K562 (cell line): ENCODE results near the gene ADGRB3. TPM values are rescaled to one million over a fixed set of nuclear protein-coding genes. Genes with fewer than 3 reads are reported as not detected.

Experiments used
- ATAC-seq: fragments of 200-7000 bp; cut with Tn5 transposase; 3 replicates; pipeline ENCODE4 v1.9.1; 2020; ENCODE audit warnings: moderate library complexity
- BruUV-seq: library from RNA; stranded (reverse); fragments of 400-500 nt; replicated peaks from 2 replicates; lab custom pipeline; 2021; lab: Mats Ljungman, UMichigan
- CTCF ChIA-PET: fragments of 300-600 bp; formaldehyde crosslinking; extraction: SDS; loops from one replicate; lab custom pipeline; 2021; ENCODE audit warnings: low intra/inter-chr PET ratio; lab: Yijun Ruan, JAX
- POLR2A ChIA-PET: fragments of 300-600, 350-650 bp; sonication (Branson Sonifier 250); formaldehyde crosslinking; extraction: SDS; loops from one replicate; lab custom pipeline; 2021; ENCODE audit warnings: antibody characterized with exemption, inconsistent platforms; lab: Yijun Ruan, JAX
- DNase-seq, 4 experiments: peaks; one replicate each; pipeline versions ENCODE4 v3.0.0 to v3.0.0-alpha.2; 2011 to 2018; ENCODE audit warnings: low spot score in 3 of 4, mixed read lengths in 3 of 4; ENCODE audit errors: extremely low read depth in 1 of 4
- FAIRE-seq: peaks from 2 replicates; lab custom pipeline; 2011; peaks lifted over from hg19 to GRCh38; lab: Jason Lieb, UNC
- H2AFZ ChIP-seq: 2 replicates; pipeline ENCODE4 v1.6.0; 2011; ENCODE audit warnings: low read depth, low read length, control low read depth, inconsistent platforms
- H3K27ac ChIP-seq: fragments of 200-600 bp; 3 replicates; pipeline ENCODE4 v1.8.0; 2011; ENCODE audit warnings: low read depth, mild to moderate bottlenecking, control low read depth, inconsistent platforms, low read length, moderate library complexity, mixed read lengths; ENCODE audit errors: extremely low read depth
- H3K27me3 ChIP-seq, 2 experiments: fragments of 300-600 bp in 1 of 2; 2 replicates in 1 of 2; 3 replicates in 1 of 2; pipeline versions ENCODE4 v1.6.0 to v1.8.0; 2011; ENCODE audit warnings: inconsistent platforms in 2 of 2, low read length in 2 of 2, mild to moderate bottlenecking in 1 of 2, mixed read lengths in 1 of 2, moderate library complexity in 1 of 2; ENCODE audit not compliant: control insufficient read depth in 2 of 2, insufficient read depth in 2 of 2
- H3K36me3 ChIP-seq: fragments of 300-600 bp; 3 replicates; pipeline ENCODE4 v1.8.0; 2011; ENCODE audit warnings: mild to moderate bottlenecking, low read length, inconsistent platforms; ENCODE audit not compliant: control insufficient read depth, insufficient read depth
- H3K4me1 ChIP-seq, 2 experiments: fragments of 200-600 bp in 1 of 2; replicated peaks in 1 of 2; 2 replicates in 1 of 2; 3 replicates in 1 of 2; pipeline versions ENCODE4 v1.5.1 to v1.8.0; 2011; ENCODE audit warnings: inconsistent platforms in 2 of 2, low read length in 2 of 2, mild to moderate bottlenecking in 1 of 2, mixed read lengths in 1 of 2, moderate library complexity in 1 of 2; ENCODE audit not compliant: control insufficient read depth in 2 of 2, insufficient read depth in 2 of 2
- H3K4me2 ChIP-seq: 2 replicates; pipeline ENCODE4 v1.6.1; 2011; ENCODE audit warnings: low read length, control low read depth, inconsistent platforms, mixed read lengths; ENCODE audit not compliant: insufficient read depth
- H3K4me3 ChIP-seq: fragments of 200-600 bp; sonication (generic), shearing (Covaris generic); 2 replicates; pipeline ENCODE4 v1.5.1; 2016; ENCODE audit warnings: control low read depth, inconsistent platforms
- H3K79me2 ChIP-seq: fragments of 200-600 bp; 3 replicates; pipeline ENCODE4 v1.8.0; 2011; ENCODE audit warnings: low read length, inconsistent platforms; ENCODE audit not compliant: control insufficient read depth, insufficient read depth
- H3K9ac ChIP-seq, 2 experiments: 2 replicates each; pipeline versions ENCODE4 v1.6.0 to v1.6.1; 2011; ENCODE audit warnings: low read depth in 2 of 2, low read length in 2 of 2, control low read depth in 1 of 2, inconsistent platforms in 1 of 2, mild to moderate bottlenecking in 1 of 2, mixed read lengths in 1 of 2; ENCODE audit not compliant: insufficient read depth in 1 of 2
- H3K9me1 ChIP-seq: one replicate; pipeline ENCODE4 v1.6.0; 2011; ENCODE audit warnings: inconsistent platforms, mild to moderate bottlenecking, low read length, moderate library complexity; ENCODE audit not compliant: control insufficient read depth, insufficient read depth
- H3K9me3 ChIP-seq: replicated peaks from 2 replicates; pipeline ENCODE4 v1.5.1; 2011; ENCODE audit warnings: low read depth, low read length, inconsistent platforms; ENCODE audit not compliant: control insufficient read depth, insufficient read depth
- H4K20me1 ChIP-seq: replicated peaks from 2 replicates; pipeline ENCODE4 v1.6.1; 2011; ENCODE audit warnings: low read length, inconsistent platforms, mixed read lengths; ENCODE audit not compliant: control insufficient read depth, insufficient read depth
- HMG20A ChIP-seq: fragments of 450-650 bp; formaldehyde crosslinking; conservative IDR thresholded peaks from 2 replicates; pipeline ENCODE4 v1.4.0; 2020; ENCODE audit warnings: mild to moderate bottlenecking, mixed read lengths
- HNRNPL ChIP-seq: fragments of 200-400 bp; formaldehyde crosslinking; IDR thresholded peaks from 2 replicates; pipeline ENCODE4 v1.6.1; 2017; ENCODE audit warnings: low read depth, mild to moderate bottlenecking, low read length
- HNRNPLL ChIP-seq: fragments of 200-400 bp; formaldehyde crosslinking; IDR thresholded peaks from 2 replicates; pipeline ENCODE4 v1.6.1; 2017; ENCODE audit warnings: low read length, low read depth, mild to moderate bottlenecking; ENCODE audit not compliant: poor library complexity, severe bottlenecking
- PHF8 ChIP-seq: fragments of 200-600 bp; sonication (generic); IDR thresholded peaks from 2 replicates; pipeline ENCODE4 v1.6.1; 2012; ENCODE audit warnings: mixed run types, mild to moderate bottlenecking, inconsistent platforms, low read length, moderate library complexity, borderline replicate concordance
- PML ChIP-seq: IDR thresholded peaks from 2 replicates; pipeline ENCODE4 v1.6.1; 2012; ENCODE audit warnings: low read length, inconsistent platforms
- PTTG1 ChIP-seq: fragments of 450-650 bp; IDR thresholded peaks from 2 replicates; pipeline ENCODE4 v1.6.1; 2016; ENCODE audit warnings: low read depth, mild to moderate bottlenecking, missing genetic modification characterization, missing compliant biosample characterization
- SMARCA5 ChIP-seq: fragments of 450-650 bp; IDR thresholded peaks from 2 replicates; pipeline ENCODE4 v1.6.1; 2016
- SOX6 ChIP-seq: fragments of 450-650 bp; IDR thresholded peaks from 2 replicates; pipeline ENCODE4 v1.6.1; 2014; ENCODE audit warnings: mild to moderate bottlenecking
- SRSF9 ChIP-seq: fragments of 200-400 bp; formaldehyde crosslinking; IDR thresholded peaks from 2 replicates; pipeline ENCODE4 v1.6.1; 2017; ENCODE audit warnings: low read depth, low read length, borderline replicate concordance
- ZBED1 ChIP-seq: IDR thresholded peaks from 2 replicates; pipeline ENCODE4 v1.6.1; 2014
- ZBTB1 ChIP-seq: sonication (generic); formaldehyde crosslinking; IDR thresholded peaks from 2 replicates; pipeline ENCODE4 v1.8.1; 2023; ENCODE audit warnings: missing genetic modification reagents, low read depth, mild to moderate bottlenecking, borderline replicate concordance
- ZFP1 ChIP-seq: fragments of 450-650 bp; formaldehyde crosslinking; IDR thresholded peaks from 2 replicates; pipeline ENCODE4 v1.4.0; 2020; ENCODE audit warnings: mild to moderate bottlenecking, mixed read lengths
- ZNF239 ChIP-seq: fragments of 250-450 bp; sonication (Bioruptor Pico); IDR thresholded peaks from 2 replicates; pipeline ENCODE4 v1.4.0; 2020; ENCODE audit warnings: mild to moderate bottlenecking
- WGBS: fragments of 100-300 bp; shearing (Covaris generic); methylation state at CpG from one replicate; pipeline ENCODE4 v1.1.6; 2016; ENCODE audit warnings: low coverage, mixed read lengths; ENCODE audit not compliant: insufficient coverage; ENCODE audit errors: missing lambda C conversion rate; 5-methylcytosine and 5-hydroxymethylcytosine counted together
- in situ Hi-C: fragments of 300-500 bp; cut with MboI; formaldehyde crosslinking; loops from 4 replicates; pipeline ENCODE4 v1.15.0; 2018; ENCODE audit warnings: inconsistent platforms, mixed read lengths
- intact Hi-C: fragments of 100-400 bp; cut with micrococcal nuclease; formaldehyde crosslinking; loops from 2 replicates; pipeline ENCODE4 v1.14.2; 2022
- polyA plus RNA-seq, 8 experiments: library from polyadenylated mRNA; depleted of rRNA in 4 of 8; stranded (reverse) in 5 of 8; unstranded in 3 of 8; fragments of >200 nt; fragmentation: Nextera tagmentation in 2 of 8; fragmentation: Illumina TruSeq in 1 of 8; extraction: Ambion mirVana in 2 of 8; extraction: Trizol in 1 of 8; gene quantifications; 2 replicates each; pipeline versions ENCODE4 v1.2.1 to v1.2.3, GENCODE V29; 2011 to 2014; ENCODE audit warnings: inconsistent platforms in 1 of 8, missing spikeins in 1 of 8
- total RNA-seq, 7 experiments: library from RNA; depleted of rRNA in 6 of 7; stranded (reverse); fragments of >200 nt in 6 of 7; fragmentation: Illumina TruSeq in 2 of 7; extraction: Trizol in 2 of 7; gene quantifications; 2 replicates each; pipeline versions ENCODE4 v1.2.1 to v1.2.3, GENCODE V29; 2011 to 2021; ENCODE audit warnings: low replicate concordance in 1 of 7
- TF ChIP-seq, protein P1 (sequence below): fragments of 250-450 bp; sonication (Bioruptor Pico); IDR thresholded peaks from 2 replicates; pipeline ENCODE4 v1.9.0; 2021; ENCODE audit warnings: mild to moderate bottlenecking
- TF ChIP-seq, protein P2 (sequence below): fragments of 450-650 bp; IDR thresholded peaks from 2 replicates; pipeline ENCODE4 v1.6.1; 2016; ENCODE audit warnings: antibody characterized with exemption

ADGRB3 gene
- total and polyA plus RNA-seq, 9 of the 15 experiments (the other 6 are each of a cell fraction or from before 2014, with no cell fraction given), result 0.90 to 7.8 (median 2.4) TPM

DNA sequence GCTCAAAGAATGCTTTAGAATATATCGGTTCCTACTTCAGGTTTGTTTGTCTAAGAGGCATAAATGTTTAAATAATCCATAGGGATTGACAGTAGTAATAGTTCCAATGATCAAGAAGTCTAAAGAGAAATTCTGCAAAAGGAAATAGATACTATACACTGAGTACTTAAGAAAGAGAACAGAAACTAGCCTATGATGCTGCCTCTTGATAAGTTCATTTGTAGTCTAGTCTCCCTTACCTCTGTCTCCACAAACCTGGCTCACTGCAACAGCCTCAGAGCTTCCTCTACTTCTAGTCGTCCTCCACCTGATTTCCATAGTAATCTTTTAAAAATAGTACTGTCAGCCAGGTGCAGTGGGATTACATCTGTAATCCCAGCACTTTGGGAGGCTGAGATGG lies 650.0 kb downstream of the ADGRB3 start (continued):
- no peak for TF ChIP-seq PHF8
- TF ChIP-seq SMARCA5, result no peak
- no peak for TF ChIP-seq HNRNPL
- no peak for TF ChIP-seq ZFP1 (CRISPR knock-in tag)
- TF ChIP-seq PTTG1, result no peak
- TF ChIP-seq ZBTB1 (CRISPR knock-in tag), result no peak
- TF ChIP-seq SOX6, result no peak
- TF ChIP-seq, all 486 proteins: peak for 0

DNA sequence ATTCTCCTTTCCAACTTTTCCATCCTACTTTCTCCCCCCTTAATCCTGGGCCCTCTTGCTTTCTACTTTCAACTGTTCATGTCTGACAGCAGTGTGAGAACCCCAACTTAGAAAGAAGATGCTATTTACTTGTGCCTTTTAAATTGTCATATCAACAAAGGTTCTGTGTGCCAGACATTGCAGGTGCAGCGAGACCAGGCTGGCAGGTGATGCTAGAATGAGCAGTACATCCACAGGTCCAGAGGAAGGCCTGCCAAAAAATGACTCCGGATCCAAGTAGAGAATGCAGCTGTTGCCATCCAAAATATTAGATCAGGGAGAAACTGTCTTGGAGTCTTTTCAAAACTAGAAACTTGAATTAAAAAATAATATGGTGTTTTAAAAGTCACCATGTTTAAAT lies 651.2 kb downstream of the ADGRB3 start:
- 9% methylated on average over 2 of the region's 2 CpGs for WGBS
- in situ Hi-C loops (no loop called here), intact Hi-C loops (no loop called here)
- Histone ChIP-seq H3K9me1 (no peaks in the 10 kb centered on the region), H3K4me2 (no peak overlapping the region), H3K79me2 (no peaks in the 10 kb centered on the region), H3K4me1 (no peaks in the 10 kb centered on the region), H2AFZ (no peak overlapping the region), H3K27ac (no peak overlapping the region), H4K20me1 (no peaks in the 10 kb centered on the region), H3K9ac (no peak overlapping the region), H3K9me3 (no peaks in the 10 kb centered on the region), H3K4me3 (no peak overlapping the region), H3K36me3 (no peaks in the 10 kb centered on the region), H3K27me3 (no peaks in the 10 kb centered on the region)
- DNase-seq (no peak), ATAC-seq (no peak), FAIRE-seq (no peak)
- TF ChIP-seq HMG20A (CRISPR knock-in tag), result no peak
- no peak for TF ChIP-seq ZBED1
- no peak for TF ChIP-seq SMARCA5
- no peak for TF ChIP-seq SRSF9
- TF ChIP-seq ZNF239 (CRISPR knock-in tag), result no peak
- TF ChIP-seq PML, result no peak
- no peak for TF ChIP-seq ZBTB1 (CRISPR knock-in tag)
- no peak for TF ChIP-seq HNRNPLL
- TF ChIP-seq, protein P1, sequence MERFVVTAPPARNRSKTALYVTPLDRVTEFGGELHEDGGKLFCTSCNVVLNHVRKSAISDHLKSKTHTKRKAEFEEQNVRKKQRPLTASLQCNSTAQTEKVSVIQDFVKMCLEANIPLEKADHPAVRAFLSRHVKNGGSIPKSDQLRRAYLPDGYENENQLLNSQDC (CRISPR knock-in tag), result no peak
- TF ChIP-seq, protein P2, sequence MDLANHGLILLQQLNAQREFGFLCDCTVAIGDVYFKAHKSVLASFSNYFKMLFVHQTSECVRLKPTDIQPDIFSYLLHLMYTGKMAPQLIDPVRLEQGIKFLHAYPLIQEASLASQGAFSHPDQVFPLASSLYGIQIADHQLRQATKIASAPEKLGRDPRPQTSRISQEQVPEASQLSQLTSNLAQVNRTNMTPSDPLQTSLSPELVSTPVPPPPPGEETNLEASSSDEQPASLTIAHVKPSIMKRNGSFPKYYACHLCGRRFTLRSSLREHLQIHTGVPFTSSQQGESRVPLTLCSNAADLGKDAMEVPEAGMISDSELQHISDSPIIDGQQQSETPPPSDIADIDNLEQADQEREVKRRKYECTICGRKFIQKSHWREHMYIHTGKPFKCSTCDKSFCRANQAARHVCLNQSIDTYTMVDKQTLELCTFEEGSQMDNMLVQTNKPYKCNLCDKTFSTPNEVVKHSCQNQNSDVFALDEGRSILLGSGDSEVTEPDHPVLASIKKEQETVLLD, result no peak
- BruUV-seq, result no TSS peak
- ChIA-PET POLR2A (no interaction called here), CTCF (no interaction called here)
